Prostate gland (tissue), 2 donors: ENCODE measurements around the gene CKAP4. TPM values are rescaled to one million over a fixed set of nuclear protein-coding genes. Genes with fewer than 3 reads are reported as not detected.

ENCODE experiments used
- DNase-seq: peaks from one replicate; pipeline ENCODE4 v3.0.0-alpha.2; 2019; ENCODE audit warnings: low spot score
- H3K27ac ChIP-seq, 2 donors: fragments of 200-600 bp; sonication (generic); 2 replicates each; pipeline ENCODE4 v1.5.1; 2017 to 2019
- H3K27me3 ChIP-seq: fragments of 200-600 bp; sonication (generic); replicated peaks from 2 replicates; pipeline ENCODE4 v1.5.1; 2019; ENCODE audit not compliant: insufficient read depth
- H3K36me3 ChIP-seq, 2 donors: fragments of 200-600 bp; sonication (generic); 1 replicate in 1 of 2; 2 replicates in 1 of 2; pipeline versions ENCODE4 v1.5.1 to v1.8.1; 2017 to 2019
- H3K4me1 ChIP-seq: fragments of 200-600 bp; sonication (generic); replicated peaks from 2 replicates; pipeline ENCODE4 v1.5.1; 2019
- H3K4me3 ChIP-seq, 2 donors: fragments of 200-600 bp; sonication (generic); 2 replicates each; pipeline ENCODE4 v1.5.1; 2017 to 2019
- H3K9me3 ChIP-seq: fragments of 200-600 bp; sonication (generic); 2 replicates; pipeline ENCODE4 v1.5.1; 2017
- POLR2A ChIP-seq: fragments of 450-650 bp; IDR thresholded peaks from one replicate; pipeline ENCODE4 v1.6.1; 2016; ENCODE audit warnings: antibody characterized with exemption, mild to moderate bottlenecking
- POLR2AphosphoS5 ChIP-seq: sonication (generic); formaldehyde crosslinking; IDR thresholded peaks from one replicate; pipeline ENCODE4 v1.6.1; 2017; ENCODE audit warnings: antibody characterized with exemption
- WGBS: methylation state at CpG from one replicate; pipeline ENCODE4 v1.1.5; 2018; 5-methylcytosine and 5-hydroxymethylcytosine counted together
- intact Hi-C: fragments of 100-400 bp; cut with DNase I; formaldehyde crosslinking; loops from one replicate; pipeline ENCODE4 v1.14.2; 2022
- total RNA-seq, 2 donors: library from RNA; depleted of rRNA; stranded (reverse); fragments of >200 nt; gene quantifications; one replicate each; pipeline ENCODE4 v1.1.0, GENCODE V29; 2016
- TF ChIP-seq, protein P1 (sequence below), 4 experiments: fragments of 200-600 bp in 2 of 4; fragments of 450-650 bp in 2 of 4; sonication (generic) in 2 of 4; IDR thresholded peaks; 1 replicate in 3 of 4; 2 replicates in 1 of 4; pipeline ENCODE4 v1.5.1; 2016 to 2019; ENCODE audit warnings: antibody characterized with exemption in 4 of 4, mild to moderate bottlenecking in 2 of 4, moderate library complexity in 2 of 4

CKAP4 gene
- total RNA-seq, 2 donors from 2014 or later = 56.1 to 91.7 TPM

DNA sequence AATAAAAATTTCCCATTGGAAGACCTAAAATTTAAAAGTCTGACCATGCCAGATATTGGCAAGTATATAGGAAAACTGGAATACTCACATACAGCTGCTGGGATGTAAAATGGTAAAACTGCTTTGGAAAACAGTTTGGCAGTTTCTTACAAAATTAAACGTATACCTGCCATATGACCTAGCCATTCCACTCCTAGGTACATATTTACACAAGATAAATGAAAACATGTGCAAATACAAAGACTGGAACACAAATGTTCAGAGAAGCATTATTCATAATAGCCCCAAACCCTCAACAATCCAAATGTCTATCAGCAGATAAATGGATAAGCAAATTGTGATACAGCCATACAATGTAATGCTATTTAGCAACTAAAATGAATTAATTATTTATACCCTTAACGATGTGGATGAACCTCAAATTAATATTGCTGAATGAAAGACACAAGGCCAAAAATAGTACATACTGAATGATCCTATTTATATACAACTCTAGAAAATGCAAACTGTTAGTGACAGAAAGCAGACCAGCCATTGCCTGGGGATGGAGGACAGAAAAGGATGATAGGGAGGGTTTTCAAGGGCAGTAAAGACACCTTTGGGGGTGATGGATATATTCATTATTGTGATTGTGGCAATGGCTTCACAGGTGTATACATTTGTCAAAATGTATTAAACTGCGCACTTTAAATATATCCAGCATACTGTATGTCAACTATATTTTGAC, 33.4 kb upstream of the CKAP4 start:
- TF ChIP-seq POLR2AphosphoS5 = no peak
- TF ChIP-seq, protein P1, sequence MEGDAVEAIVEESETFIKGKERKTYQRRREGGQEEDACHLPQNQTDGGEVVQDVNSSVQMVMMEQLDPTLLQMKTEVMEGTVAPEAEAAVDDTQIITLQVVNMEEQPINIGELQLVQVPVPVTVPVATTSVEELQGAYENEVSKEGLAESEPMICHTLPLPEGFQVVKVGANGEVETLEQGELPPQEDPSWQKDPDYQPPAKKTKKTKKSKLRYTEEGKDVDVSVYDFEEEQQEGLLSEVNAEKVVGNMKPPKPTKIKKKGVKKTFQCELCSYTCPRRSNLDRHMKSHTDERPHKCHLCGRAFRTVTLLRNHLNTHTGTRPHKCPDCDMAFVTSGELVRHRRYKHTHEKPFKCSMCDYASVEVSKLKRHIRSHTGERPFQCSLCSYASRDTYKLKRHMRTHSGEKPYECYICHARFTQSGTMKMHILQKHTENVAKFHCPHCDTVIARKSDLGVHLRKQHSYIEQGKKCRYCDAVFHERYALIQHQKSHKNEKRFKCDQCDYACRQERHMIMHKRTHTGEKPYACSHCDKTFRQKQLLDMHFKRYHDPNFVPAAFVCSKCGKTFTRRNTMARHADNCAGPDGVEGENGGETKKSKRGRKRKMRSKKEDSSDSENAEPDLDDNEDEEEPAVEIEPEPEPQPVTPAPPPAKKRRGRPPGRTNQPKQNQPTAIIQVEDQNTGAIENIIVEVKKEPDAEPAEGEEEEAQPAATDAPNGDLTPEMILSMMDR (IDR thresholded peaks at IDR 0.05) = no peak
- no peak for TF ChIP-seq POLR2A
- H3K4me3 ChIP-seq = no peak overlapping the region
- intact Hi-C loops = loop anchor here (5.0 kb wide), 1 partner anchor 54 kb away; no protein-coding TSS in a partner anchor
- no peaks in the 10 kb centered on the region for H3K9me3 ChIP-seq
- WGBS = 61% methylated on average over 3 of the region's 3 CpGs
- no peaks in the 10 kb centered on the region for H3K4me1 ChIP-seq
- H3K27me3 ChIP-seq = no peaks in the 10 kb centered on the region
- H3K36me3 ChIP-seq = no peaks in the 10 kb centered on the region
- no peak overlapping the region for H3K27ac ChIP-seq
- no peak for DNase-seq

- intact Hi-C loops = loop anchor here (5.0 kb wide), 1 partner anchor 53 kb away; no protein-coding TSS in a partner anchor
- H3K27ac ChIP-seq = no peak overlapping the region
- no peak overlapping the region for H3K4me3 ChIP-seq
- peaks cover 3% of the 10 kb centered on the region for H3K4me1 ChIP-seq
- 62% methylated on average over 4 of the region's 4 CpGs for WGBS
- no peaks in the 10 kb centered on the region for H3K9me3 ChIP-seq
- TF ChIP-seq, protein P1 (IDR thresholded peaks at IDR 0.05) = no peak
- TF ChIP-seq POLR2AphosphoS5 = no peak
- TF ChIP-seq POLR2A = no peak
- DNase-seq = no peak
- H3K36me3 ChIP-seq = no peaks in the 10 kb centered on the region
- no peaks in the 10 kb centered on the region for H3K27me3 ChIP-seq
Observed at GRCh38 chr12:106280106-106280505, 32.3 kb upstream of the CKAP4 start.

GRCh38 chr12:106276032-106276740, 28.4 kb upstream of the CKAP4 start:
- Histone ChIP-seq H3K9me3 (no peaks in the 10 kb centered on the region), H3K4me3 (no peak overlapping the region), H3K4me1 (peaks cover 5% of the 10 kb centered on the region), H3K27me3 (no peaks in the 10 kb centered on the region), H3K36me3 (no peaks in the 10 kb centered on the region), H3K27ac (no peak overlapping the region)
- intact Hi-C loops = no loop called here
- WGBS = 86% methylated on average over 4 of the region's 4 CpGs
- no peak for DNase-seq
- TF ChIP-seq POLR2A = no peak
- TF ChIP-seq, protein P1 (IDR thresholded peaks at IDR 0.05) = no peak
- no peak for TF ChIP-seq POLR2AphosphoS5

DNA sequence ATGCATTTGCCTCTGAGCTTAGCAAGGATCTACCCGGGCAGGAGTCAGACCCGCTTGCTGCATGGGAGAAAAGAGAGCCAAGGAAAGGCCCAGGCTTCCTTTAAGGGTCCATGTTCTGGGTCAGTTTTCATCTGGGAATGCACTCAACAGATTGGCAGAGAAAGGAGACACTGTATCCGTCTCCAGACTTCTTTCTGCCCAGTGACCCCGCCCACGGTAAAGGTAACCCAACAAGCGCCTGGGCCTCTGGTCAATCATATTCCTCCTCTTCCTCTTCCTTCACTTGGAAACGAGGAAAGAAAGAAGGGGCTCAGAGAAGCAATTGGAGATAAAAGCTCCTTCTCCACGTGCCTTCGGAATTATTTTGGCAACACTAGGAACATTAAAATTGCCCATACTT, 27.6 kb upstream of the CKAP4 start:
- H3K4me3 ChIP-seq = no peak overlapping the region
- DNase-seq = no peak
- 60% methylated on average over 9 of the region's 9 CpGs for WGBS
- no peak overlapping the region for H3K27ac ChIP-seq
- H3K4me1 ChIP-seq = peaks cover 5% of the 10 kb centered on the region
- H3K27me3 ChIP-seq = no peaks in the 10 kb centered on the region
- H3K36me3 ChIP-seq = no peaks in the 10 kb centered on the region
- TF ChIP-seq, protein P1 (IDR thresholded peaks at IDR 0.05) = no peak
- TF ChIP-seq POLR2AphosphoS5 (no peak), POLR2A (no peak)
- intact Hi-C loops = no loop called here
- no peaks in the 10 kb centered on the region for H3K9me3 ChIP-seq
